DMS114 treated with DMSO at 0.1 percent for 48 hours (cell line): Measurements from ENCODE around the gene MPV17L2.

ENCODE experiments used
- DNase-seq: peaks from one replicate; lab custom pipeline; 2025; ENCODE audit not compliant: unreplicated experiment; lab: John Stamatoyannopoulos, UW

Gene MPV17L2

GRCh38 chr19:18160493-18160970 lies 32.5 kb upstream of the MPV17L2 start:
- DNase-seq = no peak

GRCh38 chr19:18160971-18161635 lies 31.9 kb upstream of the MPV17L2 start:
- no peak for DNase-seq

- DNase-seq = no peak
Measured at GRCh38 chr19:18161636-18162002, 31.4 kb upstream of the MPV17L2 start.

- no peak for DNase-seq
Measured at GRCh38 chr19:18164072-18164471, 28.9 kb upstream of the MPV17L2 start.

- no peak for DNase-seq
Measured at GRCh38 chr19:18165794-18166544, 27.0 kb upstream of the MPV17L2 start.

- DNase-seq = no peak
Measured at GRCh38 chr19:18167011-18167410, 26.0 kb upstream of the MPV17L2 start.

- DNase-seq = peak; percentile 26
Measured at GRCh38 chr19:18167975-18168645, 24.9 kb upstream of the MPV17L2 start.

- DNase-seq = no peak
Measured at GRCh38 chr19:18168673-18169381, 24.2 kb upstream of the MPV17L2 start.

- DNase-seq = no peak
Measured at GRCh38 chr19:18170714-18171255, 22.2 kb upstream of the MPV17L2 start.

- DNase-seq = no peak
Measured at GRCh38 chr19:18171605-18172327, 21.3 kb upstream of the MPV17L2 start.

GRCh38 chr19:18172331-18173053 lies 20.5 kb upstream of the MPV17L2 start:
- DNase-seq = no peak

GRCh38 chr19:18173054-18173571 lies 19.9 kb upstream of the MPV17L2 start:
- DNase-seq = no peak

GRCh38 chr19:18173572-18174288 lies 19.3 kb upstream of the MPV17L2 start, which contains the start of gene IFI30:
TSS of gene IFI30 (plus strand) at chr19:18173813. CDS start at chr19:18173842, 29 bp downstream.
- peak; percentile 23 for DNase-seq

GRCh38 chr19:18174983-18175382 lies 18.0 kb upstream of the MPV17L2 start:
- DNase-seq = no peak

GRCh38 chr19:18176367-18177310 lies 16.4 kb upstream of the MPV17L2 start:
- DNase-seq = no peak

- no peak for DNase-seq
Measured at GRCh38 chr19:18179957-18180356, 13.1 kb upstream of the MPV17L2 start.

- DNase-seq = no peak
Measured at GRCh38 chr19:18183529-18183928, 9.5 kb upstream of the MPV17L2 start.

- no peak for DNase-seq
Measured at GRCh38 chr19:18185538-18185937, 7.5 kb upstream of the MPV17L2 start.
